Stimulated activated naive CD4-positive, alpha-beta T cell (primary cell): ENCODE measurements around the gene MAGI1.

Source experiments
- DNase-seq, 6 experiments: peaks; one replicate each; lab custom pipeline; 2025; lab: John Stamatoyannopoulos, UW

MAGI1 gene

DNA sequence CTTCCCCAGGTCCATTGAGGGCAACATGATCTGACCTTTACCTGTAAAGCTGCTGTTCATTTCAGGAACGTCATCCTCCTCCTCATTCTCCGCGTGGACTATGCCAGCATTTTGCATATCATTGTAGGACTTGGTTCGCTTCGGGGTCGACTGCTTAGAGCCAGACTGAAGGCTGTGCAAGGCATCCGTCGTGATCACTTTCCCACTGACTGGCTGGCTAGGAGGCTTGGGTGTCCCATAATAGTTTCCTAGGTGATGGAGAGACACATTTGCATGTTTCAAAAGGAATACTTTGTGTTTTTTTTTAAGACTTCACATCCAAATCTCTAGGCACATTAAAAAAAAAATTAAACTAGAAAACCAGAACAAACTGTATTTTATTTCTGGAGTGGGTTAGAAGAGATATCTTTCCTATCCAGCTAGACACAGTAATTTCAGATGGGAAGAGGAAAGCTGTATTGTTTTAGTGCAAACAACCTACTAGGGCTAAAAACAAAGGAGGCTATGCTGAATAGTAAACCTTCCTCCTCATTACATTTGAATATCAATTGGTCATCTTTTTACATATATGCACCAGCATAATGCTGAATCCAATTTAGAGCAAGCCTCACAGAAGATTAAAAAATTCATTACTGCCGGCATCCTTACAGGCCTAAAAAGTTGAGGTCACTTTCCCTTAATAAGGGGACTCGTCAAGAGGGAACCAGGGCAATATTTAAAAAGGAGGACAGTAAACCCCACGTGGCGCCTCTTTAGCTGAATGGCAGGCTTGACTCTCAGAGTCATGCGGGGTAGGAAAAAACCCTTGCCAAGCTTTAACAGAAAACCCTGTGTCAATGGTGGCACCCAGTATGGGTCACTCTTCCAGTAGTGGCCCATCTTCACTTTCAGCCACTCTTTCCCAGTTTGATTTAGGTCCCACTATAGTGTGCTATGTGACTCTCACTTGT lies 559.9 kb downstream of the MAGI1 start:
- no peak for DNase-seq

DNA sequence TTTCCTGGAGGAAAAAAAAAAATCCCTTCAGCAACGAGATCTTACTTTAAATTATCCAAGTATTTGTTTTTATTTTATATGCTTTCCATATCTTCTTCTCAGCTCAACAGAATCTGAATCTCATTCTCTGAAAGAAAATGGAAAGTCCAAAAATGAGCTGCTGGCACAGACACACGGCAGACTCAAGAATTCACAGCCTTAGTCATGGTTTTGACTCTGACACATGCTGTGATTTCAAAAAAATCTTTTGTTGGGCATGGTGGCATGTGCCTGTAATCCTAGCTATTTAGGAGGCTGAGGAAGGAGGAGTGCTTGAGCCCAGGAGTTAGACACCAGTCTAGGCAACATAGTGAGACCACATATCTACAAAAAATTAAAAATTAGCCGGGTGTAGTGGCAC lies 565.0 kb downstream of the MAGI1 start:
- DNase-seq, result no peak

DNA sequence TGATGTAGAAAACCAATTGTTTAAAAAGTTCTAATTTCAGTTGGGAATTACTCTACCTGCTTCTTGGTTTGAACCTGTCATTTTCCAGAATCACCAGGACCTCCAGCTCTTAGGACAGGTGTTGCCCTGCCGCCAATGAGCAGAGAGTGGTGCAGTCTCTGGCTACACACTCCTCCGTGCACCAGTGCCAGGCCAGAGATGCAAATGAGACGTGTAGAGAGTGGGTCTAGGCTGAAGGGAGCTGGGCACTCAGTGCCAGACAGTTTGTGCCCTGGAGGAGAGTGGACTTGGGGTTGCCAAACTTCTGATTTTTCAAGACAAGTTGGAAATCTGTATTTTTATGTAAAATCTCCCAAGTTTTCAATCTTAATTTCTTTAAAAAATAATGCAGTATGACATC lies 566.2 kb downstream of the MAGI1 start:
- DNase-seq, result no peak

DNA sequence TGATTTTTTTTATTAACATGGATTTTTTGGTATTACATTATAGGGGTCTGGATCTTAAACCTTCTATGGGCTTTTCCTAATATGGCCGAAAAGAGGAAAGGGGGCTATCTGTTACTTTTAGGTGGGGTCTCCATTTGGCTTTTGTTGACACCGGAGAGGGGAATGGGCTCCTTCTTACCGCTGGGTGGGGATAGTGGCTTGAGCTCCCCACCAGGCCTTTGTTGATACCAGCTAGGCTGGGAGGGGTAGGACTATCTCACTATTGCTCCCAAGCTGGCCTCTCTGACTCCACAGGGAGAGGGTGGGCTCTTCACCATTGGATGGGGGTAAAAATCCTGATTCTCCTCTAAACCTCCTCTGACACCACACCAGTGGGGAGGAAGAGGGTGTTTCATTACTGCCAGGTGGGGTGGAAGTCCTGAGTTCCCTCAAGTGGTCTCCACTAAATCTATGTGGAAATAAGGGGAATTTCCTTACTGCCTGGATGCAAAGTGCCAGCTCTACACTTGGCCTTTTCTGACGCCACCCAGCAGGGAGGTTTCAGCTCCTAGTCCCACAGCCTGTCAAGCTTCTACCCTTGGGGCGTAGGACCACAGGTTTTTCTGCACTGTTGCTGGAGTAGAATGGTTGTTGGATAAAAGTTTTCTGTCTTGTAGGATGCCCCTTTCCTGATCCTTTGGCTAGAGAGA lies 572.3 kb downstream of the MAGI1 start:
- DNase-seq, result no peak

DNA sequence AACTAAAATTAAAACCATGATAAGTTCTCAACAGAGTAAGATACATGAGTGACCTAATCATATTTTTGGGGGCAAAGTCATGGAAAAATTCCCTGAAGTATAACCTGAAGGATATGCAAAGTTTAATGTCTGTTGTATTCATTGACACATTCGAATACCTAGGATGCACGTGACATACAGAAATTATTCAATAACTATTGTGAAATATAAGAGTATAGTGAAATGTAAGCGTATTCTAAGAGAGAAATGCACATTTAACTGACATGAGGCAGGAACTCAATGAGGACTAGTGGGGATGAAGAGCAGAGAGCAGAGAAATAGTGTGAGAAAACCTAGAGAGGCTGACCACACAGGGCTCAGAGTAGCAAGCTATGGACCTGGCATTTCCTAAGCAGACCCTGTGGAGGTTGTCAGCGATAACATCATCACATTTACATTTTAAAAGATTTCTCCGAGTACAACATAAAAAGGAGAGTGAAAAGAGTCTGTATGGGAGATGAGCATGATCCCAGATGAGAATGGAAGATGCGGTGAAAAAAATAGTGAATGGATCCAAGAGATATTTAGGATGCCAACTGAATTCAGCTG lies 588.8 kb downstream of the MAGI1 start:
- no peak for DNase-seq

DNA sequence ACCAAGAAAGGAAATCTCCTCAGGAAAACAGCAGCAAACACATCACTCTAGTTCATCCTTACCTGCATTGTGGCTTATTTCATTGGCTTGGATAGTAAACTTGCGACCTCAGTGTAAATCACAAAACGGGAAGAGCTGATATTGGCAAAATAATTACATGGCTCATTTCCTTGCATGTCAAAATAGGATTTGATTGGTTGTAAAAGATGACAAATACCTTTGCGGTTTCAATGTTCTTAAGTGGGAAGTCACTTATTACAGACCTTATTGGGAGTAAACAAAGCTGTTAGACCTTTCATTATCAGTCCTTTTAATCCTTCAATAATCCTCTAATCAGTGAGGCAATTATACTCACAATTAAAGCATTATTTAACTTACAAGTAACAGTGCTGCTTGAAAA lies 590.6 kb downstream of the MAGI1 start:
- no peak for DNase-seq

DNA sequence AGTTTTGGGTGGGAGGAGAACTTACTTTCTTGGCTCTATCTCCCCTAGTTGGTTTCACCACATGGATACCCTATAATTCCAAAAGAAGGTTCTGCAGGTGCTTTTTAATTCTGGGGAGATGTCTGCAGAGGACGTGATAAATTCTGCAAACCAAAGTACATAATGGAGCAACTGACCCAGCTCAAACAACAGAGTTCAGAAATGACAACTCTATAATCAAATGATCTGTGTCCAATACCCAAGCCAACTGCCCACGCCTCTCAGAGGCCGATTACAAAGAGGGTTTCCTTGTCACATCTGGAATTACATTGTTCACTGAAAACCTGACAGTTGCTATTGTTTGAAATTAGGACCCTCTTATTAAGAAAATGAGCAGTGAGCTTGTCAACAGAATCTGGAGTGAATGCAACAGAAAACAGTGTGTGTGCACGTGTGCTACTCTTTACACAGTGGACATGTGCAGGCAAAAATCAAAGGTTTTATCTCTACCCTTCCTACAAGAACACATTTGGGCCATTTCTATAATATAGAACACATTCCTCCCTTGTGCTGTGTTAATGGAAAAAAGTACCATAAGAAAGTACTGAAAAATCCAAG lies 593.0 kb downstream of the MAGI1 start:
- DNase-seq, result no peak

DNA sequence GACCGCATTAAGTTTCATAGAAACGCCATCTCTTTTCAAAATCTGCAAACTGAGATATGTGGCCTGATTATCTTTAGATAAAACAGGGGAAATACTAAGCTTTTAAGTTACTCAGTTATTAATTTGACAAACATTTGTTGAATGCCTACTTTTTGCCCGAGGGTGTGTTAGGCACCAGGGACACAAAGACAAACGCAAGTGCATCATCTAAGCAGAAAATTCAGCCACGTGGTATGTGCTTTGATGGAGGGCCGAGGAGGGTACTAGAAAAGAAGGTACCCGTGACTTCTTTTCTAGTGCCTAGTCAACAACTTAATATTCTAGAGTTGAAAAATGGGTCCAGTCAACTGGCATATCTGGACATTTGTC lies 594.3 kb downstream of the MAGI1 start:
- no peak for DNase-seq

DNA sequence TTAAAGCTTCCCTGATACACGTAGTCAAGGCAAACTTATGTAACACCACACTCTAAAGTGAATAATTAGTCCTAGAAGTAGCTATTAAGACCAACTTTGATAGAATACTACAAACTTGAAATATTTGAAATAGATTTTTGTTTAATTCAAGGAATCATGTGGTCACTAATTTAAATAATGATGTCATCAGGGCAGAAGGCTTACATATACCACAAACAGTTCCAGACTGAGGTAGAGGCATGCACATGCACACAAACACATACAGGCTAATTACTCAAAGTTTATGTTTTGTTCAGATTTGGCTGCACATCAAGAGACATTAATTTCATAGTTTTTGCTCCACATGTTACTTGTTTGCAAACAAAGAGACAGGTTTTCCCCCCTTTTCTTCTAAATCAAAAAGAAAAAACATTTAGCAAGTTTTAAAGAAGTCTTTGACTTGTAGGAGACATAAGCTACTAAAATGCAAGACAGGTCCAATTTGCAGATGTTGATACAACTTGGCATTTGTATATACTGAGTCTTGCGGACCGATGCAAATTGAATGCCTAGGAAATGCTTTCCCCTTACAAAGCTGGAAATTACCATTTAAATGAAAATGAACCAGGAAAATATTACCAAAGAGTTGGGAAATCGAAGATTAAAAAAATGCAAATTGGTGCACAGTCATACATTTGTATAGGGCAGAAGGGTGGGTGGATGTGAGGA lies 594.8 kb downstream of the MAGI1 start:
- no peak for DNase-seq

DNA sequence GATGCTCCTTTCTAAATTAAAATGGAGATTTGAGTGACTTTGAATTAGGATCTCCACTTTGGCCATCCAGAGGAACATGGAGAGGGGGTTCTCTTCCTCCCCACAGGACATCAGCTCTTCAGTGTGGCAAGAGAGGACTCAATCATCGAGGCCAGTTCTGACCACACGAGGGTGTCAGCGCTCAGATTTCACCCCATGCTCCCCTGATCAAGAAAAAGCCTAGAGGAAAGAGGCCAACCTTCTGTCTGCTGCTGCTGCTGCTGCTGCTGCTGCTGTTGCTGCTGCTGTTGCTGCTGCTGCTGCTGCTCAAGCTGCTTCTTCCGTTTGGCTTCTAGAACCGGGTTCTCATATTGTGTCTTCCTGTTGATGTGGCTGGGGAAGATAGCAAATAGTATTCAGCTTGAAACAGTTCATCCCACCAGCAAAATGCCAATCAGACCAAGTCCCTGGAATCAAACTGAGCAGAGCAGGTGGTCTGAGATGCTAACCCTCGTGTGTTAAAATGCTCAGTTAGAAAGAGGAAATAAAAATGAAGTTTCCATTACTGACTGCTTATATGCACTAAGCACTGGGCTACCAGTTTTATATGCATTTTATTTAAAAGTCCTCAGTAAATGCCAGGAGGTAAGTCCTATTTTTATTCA lies 599.0 kb downstream of the MAGI1 start:
- no peak for DNase-seq

DNA sequence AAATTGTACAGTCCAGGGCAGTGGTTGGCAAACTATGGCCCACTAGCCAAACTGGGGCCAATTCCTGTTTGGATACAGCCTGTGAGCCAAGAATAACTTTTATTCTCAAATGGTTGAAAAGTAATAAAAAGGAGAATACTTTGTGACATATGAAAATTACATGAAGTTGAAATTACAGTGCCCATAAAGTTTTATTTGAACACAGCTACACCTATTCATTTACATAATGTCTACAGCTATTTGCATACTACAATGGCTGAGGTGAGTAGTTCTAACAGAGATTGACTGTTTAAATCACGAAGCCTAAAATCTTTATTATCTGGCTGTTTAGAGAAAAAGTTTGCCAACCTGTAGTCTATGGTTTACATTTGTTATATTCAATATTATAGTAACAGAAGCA lies 600.1 kb downstream of the MAGI1 start:
- no peak for DNase-seq

DNA sequence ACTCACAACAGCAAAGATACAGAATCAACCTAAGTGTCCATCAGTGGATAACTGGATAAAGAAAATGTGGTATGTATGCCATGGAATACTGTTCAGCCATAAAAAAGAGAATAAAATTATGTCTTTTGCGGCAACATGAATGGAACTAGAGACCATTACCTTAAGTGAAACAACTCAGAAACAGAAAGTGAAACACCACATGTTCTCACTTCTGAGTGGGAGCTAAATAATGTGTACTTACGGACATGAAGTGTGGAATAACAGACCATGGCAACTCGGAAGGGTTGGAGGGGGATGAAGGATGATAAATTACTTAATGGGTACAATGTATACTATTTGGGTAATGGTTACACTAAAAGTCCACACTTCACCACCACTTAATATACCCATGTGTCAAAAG lies 600.6 kb downstream of the MAGI1 start:
- DNase-seq, result no peak

DNA sequence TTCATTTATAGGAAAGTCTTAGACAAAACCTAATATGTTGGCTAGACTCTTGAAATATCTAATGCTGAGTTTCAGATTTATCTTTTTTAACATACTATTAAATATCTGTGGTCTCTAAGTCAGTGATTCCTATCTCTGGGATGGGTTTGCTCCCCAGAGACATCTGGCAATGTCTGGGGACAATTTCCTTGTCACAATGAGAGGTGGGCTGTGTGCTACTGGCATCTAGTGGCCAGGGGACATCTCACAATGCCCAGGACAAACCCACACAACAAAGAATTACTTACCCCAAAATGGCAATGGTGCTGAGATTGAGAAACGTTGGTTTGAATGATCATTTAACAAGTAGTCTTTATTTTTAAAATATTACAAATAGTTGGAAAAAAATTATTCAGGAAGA lies 602.1 kb downstream of the MAGI1 start:
- DNase-seq, result no peak

DNA sequence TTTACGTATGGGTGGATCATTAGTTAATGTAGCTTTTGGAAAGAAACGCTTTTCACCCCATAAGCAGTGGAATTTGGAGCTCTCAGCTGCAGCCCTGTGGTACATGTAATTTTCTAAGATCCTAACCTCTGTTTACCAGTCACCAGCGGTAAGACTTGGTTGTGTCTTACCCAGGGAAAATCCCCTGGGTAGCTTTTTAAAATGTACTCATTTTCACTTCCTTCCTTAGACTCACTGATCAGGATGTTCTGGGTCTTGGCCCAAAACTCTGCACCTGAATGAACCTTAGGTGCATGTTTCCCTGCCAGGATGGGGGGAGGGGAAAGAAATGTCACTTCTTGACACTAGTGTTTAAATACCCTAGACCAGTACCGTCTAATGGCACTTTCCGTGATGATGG lies 605.2 kb downstream of the MAGI1 start:
- DNase-seq, result no peak

DNA sequence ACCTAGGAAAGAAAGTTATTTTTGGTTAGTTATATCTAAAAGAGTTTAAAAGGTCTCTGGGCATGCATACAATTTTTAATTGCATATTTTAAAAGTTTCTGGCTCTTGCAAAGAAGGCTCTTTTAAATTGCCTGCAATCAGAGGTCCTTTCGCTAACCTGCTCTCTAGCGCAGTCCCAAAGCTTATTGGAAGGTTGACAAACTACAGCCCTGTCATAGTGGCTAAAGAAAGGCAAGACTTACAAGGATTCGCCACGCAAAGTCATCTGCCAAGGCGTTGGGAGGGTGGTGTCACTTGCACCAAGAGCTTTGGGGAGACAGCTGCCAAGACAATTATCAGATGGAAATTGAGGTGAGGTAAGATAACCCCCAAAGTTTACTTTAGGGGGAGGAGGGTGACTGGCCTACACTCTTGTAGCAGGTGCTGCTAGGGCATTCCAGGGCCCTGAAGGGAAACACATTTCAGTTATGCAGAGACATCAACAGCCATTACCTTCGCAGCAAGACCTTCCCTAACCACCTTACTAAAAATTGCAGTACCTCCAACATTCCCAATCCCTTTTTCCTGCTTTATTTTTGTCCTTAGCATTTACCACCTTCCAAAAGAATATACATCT lies 606.2 kb downstream of the MAGI1 start:
- no peak for DNase-seq

DNA sequence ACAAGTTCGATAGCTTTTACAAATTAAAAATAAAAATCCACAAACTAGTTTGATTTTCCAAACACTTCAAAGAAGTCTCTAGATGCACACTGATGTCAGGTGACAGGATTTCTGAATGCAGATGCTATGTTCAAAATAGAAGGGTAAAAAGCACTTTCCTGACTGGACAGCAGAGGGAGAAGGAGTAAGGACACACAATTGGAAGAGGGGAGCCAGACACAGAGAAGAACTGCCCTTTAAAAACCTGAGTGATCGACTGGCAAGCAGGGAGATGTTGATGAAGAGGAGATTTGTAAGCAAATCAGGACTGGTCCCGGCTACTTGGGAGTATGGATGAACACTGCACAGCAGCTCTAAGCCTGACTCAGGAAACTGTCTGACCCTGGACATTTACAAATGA lies 612.8 kb downstream of the MAGI1 start:
- DNase-seq, result no peak

DNA sequence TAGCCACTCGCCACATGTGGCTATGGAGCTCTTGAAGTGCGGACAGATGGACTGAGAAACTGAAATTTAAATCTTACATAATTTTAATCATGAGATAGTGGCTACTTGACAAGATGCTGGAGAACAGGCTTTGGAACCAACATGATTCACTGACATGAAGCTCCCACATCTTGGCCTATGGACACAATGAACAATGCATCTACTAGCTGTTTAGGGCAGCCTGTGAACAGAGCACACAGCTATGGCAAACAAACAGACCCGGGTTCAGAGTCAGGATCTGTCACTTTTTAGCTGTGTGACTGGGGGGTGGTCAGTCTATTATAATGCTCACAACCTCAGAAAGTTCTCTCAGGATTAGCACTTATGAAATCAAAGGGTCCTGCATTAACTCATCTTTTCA lies 616.6 kb downstream of the MAGI1 start:
- no peak for DNase-seq

DNA sequence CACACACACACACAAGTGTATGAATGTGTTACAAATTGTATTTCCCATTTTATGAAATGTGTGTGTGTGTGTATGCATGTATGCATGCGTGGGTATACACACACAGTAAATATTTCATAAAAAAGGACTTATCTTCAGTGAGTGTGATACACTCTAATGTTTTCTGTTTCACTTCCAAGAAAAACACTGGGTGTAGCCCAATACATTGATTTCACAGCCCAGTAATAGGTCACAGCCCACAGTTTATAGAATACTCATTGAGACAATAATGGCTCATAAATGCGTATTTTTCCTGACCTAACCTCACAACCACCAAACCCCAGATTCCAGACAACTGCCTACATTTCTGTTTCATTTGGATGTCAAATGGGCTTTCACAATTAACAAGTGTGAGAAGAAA lies 619.5 kb downstream of the MAGI1 start:
- no peak for DNase-seq

DNA sequence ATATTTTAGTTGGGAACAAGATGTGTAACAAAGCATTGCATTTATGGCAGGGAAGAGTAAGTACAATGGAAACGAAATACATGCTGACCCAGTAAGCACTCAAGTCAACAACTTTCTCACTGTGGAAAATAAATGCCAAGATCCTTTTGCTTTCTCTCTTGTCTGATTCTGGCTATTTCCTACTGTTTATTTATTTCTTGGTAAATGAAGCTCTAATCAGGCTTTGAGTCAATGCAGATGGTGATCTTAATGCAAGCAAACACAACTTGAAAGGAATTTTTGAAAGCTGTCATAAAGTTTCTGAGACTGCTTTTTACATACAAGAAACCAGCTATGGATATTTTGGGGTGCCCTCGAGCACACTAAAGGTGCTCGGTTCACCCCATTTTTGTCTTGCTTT lies 624.8 kb downstream of the MAGI1 start:
- DNase-seq, result no peak

DNA sequence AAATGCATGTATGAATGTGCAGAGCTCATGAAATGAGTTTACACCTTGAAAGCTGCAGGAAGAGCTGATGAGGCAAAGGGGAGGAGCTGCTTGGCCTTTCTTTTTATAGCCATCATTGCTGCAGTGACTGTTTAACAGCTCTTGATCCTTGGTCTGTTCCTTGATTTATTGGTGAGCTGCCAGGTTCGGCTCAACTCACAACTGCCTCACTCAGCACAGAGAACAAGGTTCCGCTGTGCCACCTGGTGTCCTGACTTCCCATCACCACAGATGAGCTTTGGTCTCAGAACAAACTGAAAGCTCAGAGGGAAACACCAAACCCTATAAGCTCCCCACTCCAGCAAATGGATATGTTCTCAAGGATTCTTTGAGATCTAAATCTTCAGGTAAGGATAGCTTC lies 626.1 kb downstream of the MAGI1 start:
- DNase-seq, result no peak

DNA sequence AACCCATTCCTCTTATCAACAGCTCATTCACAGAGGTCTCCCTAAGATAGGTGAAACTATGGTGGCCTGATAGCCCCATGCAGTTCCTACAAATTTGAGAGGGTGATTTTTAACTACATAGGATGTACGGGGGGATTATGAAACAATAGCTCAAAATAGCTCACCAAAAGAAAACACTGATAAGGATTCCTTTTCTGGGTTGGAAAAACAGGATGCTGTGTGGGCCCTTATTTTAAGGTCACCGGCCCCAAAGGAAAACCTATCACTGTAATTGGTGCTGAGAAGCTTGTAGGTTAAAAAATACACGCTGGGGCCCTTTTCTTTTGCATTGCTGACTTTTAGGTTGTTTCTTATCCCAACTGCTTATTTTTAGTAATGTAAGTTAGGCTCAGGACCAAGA lies 627.4 kb downstream of the MAGI1 start:
- no peak for DNase-seq
